Endodermal cell (in vitro differentiated cells): Measurements from ENCODE around the gene HOXA5. TPM values are rescaled to one million over a fixed set of nuclear protein-coding genes. Genes with fewer than 3 reads are reported as not detected.

Experiments
- DNase-seq: peaks from one replicate; pipeline ENCODE4 v3.0.0-alpha.2; 2017
- H3K27ac ChIP-seq: 2 replicates; pipeline ENCODE4 v1.5.1; 2013; ENCODE audit warnings: mild to moderate bottlenecking, low read depth, low read length, moderate library complexity
- H3K27me3 ChIP-seq: 2 replicates; pipeline ENCODE4 v1.6.1; 2013; ENCODE audit warnings: mild to moderate bottlenecking, low read length, moderate library complexity; ENCODE audit not compliant: insufficient read depth, control insufficient read depth, poor library complexity, severe bottlenecking
- H3K36me3 ChIP-seq: 2 replicates; pipeline ENCODE4 v1.7.0; 2013; ENCODE audit warnings: mild to moderate bottlenecking, low read length, moderate library complexity; ENCODE audit not compliant: control insufficient read depth, insufficient read depth
- H3K4me1 ChIP-seq: one replicate; pipeline ENCODE4 v1.7.0; 2013; ENCODE audit warnings: low read length; ENCODE audit not compliant: control insufficient read depth, insufficient read depth
- H3K4me3 ChIP-seq: 2 replicates; pipeline ENCODE4 v1.5.1; 2013; ENCODE audit warnings: mild to moderate bottlenecking, low read length, moderate library complexity
- H3K9ac ChIP-seq: 2 replicates; pipeline ENCODE4 v1.6.1; 2013; ENCODE audit warnings: mild to moderate bottlenecking, low read length, moderate library complexity; ENCODE audit not compliant: poor library complexity, severe bottlenecking; ENCODE audit errors: extremely low read depth
- H3K9me3 ChIP-seq: 2 replicates; pipeline ENCODE4 v1.6.1; 2013; ENCODE audit warnings: mild to moderate bottlenecking, low read length, moderate library complexity; ENCODE audit not compliant: control insufficient read depth
- H3K27ac Mint-ChIP-seq: 2 replicates; pipeline ENCODE4 v1.8.0; 2020; ENCODE audit warnings: mixed read lengths
- H3K27me3 Mint-ChIP-seq: 2 replicates; pipeline ENCODE4 v1.8.0; 2021; ENCODE audit warnings: mild to moderate bottlenecking, mixed read lengths; ENCODE audit not compliant: insufficient read depth
- H3K36me3 Mint-ChIP-seq: 2 replicates; pipeline ENCODE4 v1.8.0; 2020; ENCODE audit warnings: low read depth, mixed read lengths
- H3K4me1 Mint-ChIP-seq: 2 replicates; pipeline ENCODE4 v1.8.0; 2020; ENCODE audit warnings: mixed read lengths
- H3K4me3 Mint-ChIP-seq: 2 replicates; pipeline ENCODE4 v1.8.0; 2020; ENCODE audit warnings: mild to moderate bottlenecking, moderate library complexity, mixed read lengths
- H3K9me3 Mint-ChIP-seq: 2 replicates; pipeline ENCODE4 v1.8.0; 2020; ENCODE audit warnings: mild to moderate bottlenecking, mixed read lengths
- WGBS, 2 experiments: methylation state at CpG; one replicate each; pipeline versions ENCODE4 v1.1.5 to v1.1.7; 2013; ENCODE audit warnings: missing lambda C conversion rate in 2 of 2, mixed read lengths in 1 of 2; ENCODE audit not compliant: insufficient coverage in 1 of 2, insufficient read length in 1 of 2; 5-methylcytosine and 5-hydroxymethylcytosine counted together
- total RNA-seq, 2 donors: library from RNA; stranded (reverse); fragmentation: NEBNext Ultra II Directional in 1 of 2; extraction: Animal tissue kit (Norgen Biotek cat#: 25700) in 1 of 2; gene quantifications; 2 replicates in 1 of 2; 3 replicates in 1 of 2; pipeline ENCODE4 v1.2.1, GENCODE V29; 2021
- TF ChIP-seq, protein P1 (sequence below): fragments of 200-600 bp; sonication (generic); conservative IDR thresholded peaks from 2 replicates; pipeline ENCODE4 v1.5.0; 2021; ENCODE audit warnings: antibody characterized with exemption, mild to moderate bottlenecking

Gene HOXA5
- total RNA-seq, 2 donors from 2014 or later: not detected

DNA sequence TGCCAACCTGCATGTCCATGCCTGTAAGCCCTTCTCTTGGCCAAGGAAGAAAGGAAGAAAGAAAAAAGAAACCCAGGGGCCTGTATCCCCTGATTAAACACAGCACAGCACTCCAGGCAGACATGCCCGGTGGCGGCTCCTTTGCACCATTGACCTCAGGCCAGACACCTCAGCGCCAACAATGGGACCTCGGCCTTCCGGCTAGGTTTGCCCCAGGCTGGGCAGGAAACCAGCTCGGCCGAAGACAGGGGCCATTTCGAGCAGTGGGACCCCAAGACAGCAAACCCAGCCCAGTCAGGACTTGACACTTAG is 27.8 kb upstream of the HOXA5 start:
- peaks cover 1% of the 10 kb centered on the region for H3K9me3 Mint-ChIP-seq

DNA sequence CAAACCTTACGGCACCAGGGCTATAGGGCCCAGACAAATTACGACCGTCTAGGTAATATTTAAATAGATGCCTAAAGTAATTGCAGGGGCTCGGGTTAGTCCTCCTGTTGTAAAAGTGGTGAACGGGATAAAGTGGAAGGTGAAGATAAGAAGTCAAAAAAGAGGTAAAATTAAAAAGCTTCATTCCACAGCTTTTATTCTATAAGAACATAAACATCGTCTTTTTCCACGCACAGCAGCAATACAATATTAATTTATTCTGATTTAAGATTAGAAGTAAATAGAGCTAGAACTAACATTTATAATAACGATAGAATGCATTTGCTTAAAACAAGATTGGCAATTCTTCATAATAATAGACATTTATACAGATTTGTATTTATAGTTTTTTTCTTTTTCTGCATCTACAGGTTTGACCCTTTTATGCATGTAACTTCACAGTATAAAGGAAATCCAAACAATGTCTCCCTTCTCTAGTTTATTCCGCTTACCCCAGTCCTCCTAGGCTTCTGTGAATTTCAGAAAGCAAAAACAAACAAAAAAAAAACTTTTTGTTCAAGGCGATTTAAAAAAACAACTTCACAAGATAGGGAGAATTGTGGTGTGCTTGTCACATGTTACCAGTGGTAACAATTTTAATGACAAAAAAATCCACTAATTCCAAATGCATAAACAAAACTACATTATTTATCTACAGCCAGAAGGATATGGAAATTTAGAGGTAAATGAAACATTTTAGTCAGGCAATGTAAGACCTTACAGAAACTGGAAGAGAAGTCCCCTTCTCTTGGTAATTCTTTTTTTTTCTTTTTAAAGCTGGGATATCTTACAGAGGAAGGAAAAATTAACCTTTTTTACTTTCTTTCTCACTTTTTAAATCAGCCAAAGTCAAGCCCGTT is 27.2 kb upstream of the HOXA5 start:
- no peaks in the 10 kb centered on the region for H3K4me1 Mint-ChIP-seq
- Histone ChIP-seq H3K36me3 (no peaks in the 10 kb centered on the region), H3K9me3 (peaks cover 8% of the 10 kb centered on the region), H3K4me1 (no peaks in the 10 kb centered on the region), H3K27me3 (peaks cover 100% of the 10 kb centered on the region), H3K9ac (no peak overlapping the region), H3K4me3 (no peak overlapping the region), H3K27ac (peak overlapping the region; percentile 16)
- H3K9me3 Mint-ChIP-seq: peaks cover 5% of the 10 kb centered on the region
- TF ChIP-seq, protein P1, sequence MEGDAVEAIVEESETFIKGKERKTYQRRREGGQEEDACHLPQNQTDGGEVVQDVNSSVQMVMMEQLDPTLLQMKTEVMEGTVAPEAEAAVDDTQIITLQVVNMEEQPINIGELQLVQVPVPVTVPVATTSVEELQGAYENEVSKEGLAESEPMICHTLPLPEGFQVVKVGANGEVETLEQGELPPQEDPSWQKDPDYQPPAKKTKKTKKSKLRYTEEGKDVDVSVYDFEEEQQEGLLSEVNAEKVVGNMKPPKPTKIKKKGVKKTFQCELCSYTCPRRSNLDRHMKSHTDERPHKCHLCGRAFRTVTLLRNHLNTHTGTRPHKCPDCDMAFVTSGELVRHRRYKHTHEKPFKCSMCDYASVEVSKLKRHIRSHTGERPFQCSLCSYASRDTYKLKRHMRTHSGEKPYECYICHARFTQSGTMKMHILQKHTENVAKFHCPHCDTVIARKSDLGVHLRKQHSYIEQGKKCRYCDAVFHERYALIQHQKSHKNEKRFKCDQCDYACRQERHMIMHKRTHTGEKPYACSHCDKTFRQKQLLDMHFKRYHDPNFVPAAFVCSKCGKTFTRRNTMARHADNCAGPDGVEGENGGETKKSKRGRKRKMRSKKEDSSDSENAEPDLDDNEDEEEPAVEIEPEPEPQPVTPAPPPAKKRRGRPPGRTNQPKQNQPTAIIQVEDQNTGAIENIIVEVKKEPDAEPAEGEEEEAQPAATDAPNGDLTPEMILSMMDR: no peak
- peaks cover 97% of the 10 kb centered on the region for H3K27me3 Mint-ChIP-seq
- H3K27ac Mint-ChIP-seq: no peak overlapping the region
- WGBS, 2 experiments: 7 to 20% methylated on average over 4 to 8 of the region's 11 CpGs
- no peaks in the 10 kb centered on the region for H3K36me3 Mint-ChIP-seq
- H3K4me3 Mint-ChIP-seq: no peak overlapping the region
- DNase-seq: no peak

More for the DNA sequence above, 27.8 kb upstream of the HOXA5 start:
- Mint-ChIP-seq H3K27ac (no peak overlapping the region), H3K27me3 (peaks cover 97% of the 10 kb centered on the region), H3K4me3 (no peak overlapping the region), H3K4me1 (no peaks in the 10 kb centered on the region), H3K36me3 (no peaks in the 10 kb centered on the region)
- Histone ChIP-seq H3K9ac (no peak overlapping the region), H3K4me1 (no peaks in the 10 kb centered on the region), H3K36me3 (no peaks in the 10 kb centered on the region), H3K27ac (peak overlapping the region; percentile 16), H3K9me3 (peaks cover 7% of the 10 kb centered on the region), H3K4me3 (no peak overlapping the region), H3K27me3 (peaks cover 100% of the 10 kb centered on the region)
- DNase-seq: peak; percentile 70
- 8 to 20% methylated on average over 1 to 8 of the region's 8 CpGs for WGBS, 2 experiments
- TF ChIP-seq, protein P1: no peak

GRCh38 chr7:27169658-27170425 is 26.4 kb upstream of the HOXA5 start:
- peaks cover 100% of the 10 kb centered on the region for H3K27me3 ChIP-seq
- H3K27me3 Mint-ChIP-seq: peaks cover 97% of the 10 kb centered on the region
- H3K36me3 Mint-ChIP-seq: no peaks in the 10 kb centered on the region
- peaks cover 5% of the 10 kb centered on the region for H3K9me3 Mint-ChIP-seq
- TF ChIP-seq, protein P1: no peak
- no peak overlapping the region for H3K4me3 ChIP-seq
- H3K27ac Mint-ChIP-seq: no peak overlapping the region
- WGBS, 2 experiments: 0 to 3% methylated on average over 6 to 38 of the region's 46 CpGs
- no peak overlapping the region for H3K4me3 Mint-ChIP-seq
- no peaks in the 10 kb centered on the region for H3K36me3 ChIP-seq
- no peaks in the 10 kb centered on the region for H3K4me1 ChIP-seq
- no peak overlapping the region for H3K27ac ChIP-seq
- H3K9ac ChIP-seq: no peak overlapping the region
- peaks cover 5% of the 10 kb centered on the region for H3K9me3 ChIP-seq
- no peaks in the 10 kb centered on the region for H3K4me1 Mint-ChIP-seq
- peak; percentile 83 for DNase-seq
